ENCODE data around the gene CANT1. TPM values are rescaled to one million over a fixed set of nuclear protein-coding genes. Genes with fewer than 3 reads are reported as not detected.

CANT1 gene
- total and polyA plus RNA-seq, 2 experiments from 2014 or later: 33.0 to 36.1 TPM

DNA sequence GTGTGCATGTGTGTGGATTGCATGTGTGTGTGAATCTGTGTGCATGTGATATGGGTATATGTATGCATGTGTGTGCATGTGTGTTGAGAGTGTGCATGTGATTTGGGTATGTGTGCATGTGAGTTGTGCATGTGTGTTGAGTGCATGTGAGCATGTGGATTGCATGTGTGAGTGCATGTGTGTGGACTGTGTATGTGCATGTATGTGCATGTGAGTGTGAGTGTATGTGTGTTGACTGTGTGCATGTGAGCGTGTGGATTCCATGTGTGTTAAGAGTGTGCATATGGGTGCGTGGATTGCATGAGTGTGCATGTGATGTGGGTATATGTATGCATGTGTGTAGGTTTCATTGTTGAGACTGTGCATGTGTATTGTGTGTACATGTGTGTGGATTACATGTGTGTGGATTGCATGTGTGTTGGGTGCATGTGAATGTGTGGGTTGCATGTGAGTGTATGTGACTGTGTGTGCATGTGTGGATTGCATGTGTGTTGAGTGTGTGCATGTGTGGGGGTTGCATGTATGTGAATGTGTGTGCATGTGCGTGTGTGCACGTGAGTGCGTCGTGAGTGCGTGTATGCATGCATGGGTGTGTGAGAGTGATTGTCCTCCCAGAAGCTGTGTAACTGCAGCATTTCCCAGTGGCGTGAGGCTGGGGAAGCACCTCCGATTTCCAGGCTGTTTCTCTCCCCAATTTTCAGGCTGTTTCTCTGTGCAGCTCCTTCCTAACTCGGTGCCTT is 33.8 kb upstream of the CANT1 start:
- no peaks in the 10 kb centered on the region for H4K20me1 ChIP-seq (ENCODE audit: insufficient read depth, poor library complexity, severe bottlenecking)
- DNase-seq (ENCODE audit: low spot score): no peak
- H3K27ac ChIP-seq: no peak overlapping the region
- no peaks in the 10 kb centered on the region for H3K79me2 ChIP-seq
- H3K4me3 ChIP-seq: no peak overlapping the region
- H3K4me2 ChIP-seq: no peak overlapping the region
- H3K36me3 ChIP-seq (replicated peaks; ENCODE audit: insufficient read depth, low read depth): no peaks in the 10 kb centered on the region
- H3K4me1 ChIP-seq (ENCODE audit: insufficient read depth): peaks cover 7% of the 10 kb centered on the region
- H3K9me2 ChIP-seq (replicated peaks; ENCODE audit: insufficient read depth): no peaks in the 10 kb centered on the region
- H2AFZ ChIP-seq: no peak overlapping the region
- H3K9me3 ChIP-seq (ENCODE audit: low read depth): no peaks in the 10 kb centered on the region
- TF ChIP-seq EZH2 (IDR thresholded peaks at IDR 0.05; ENCODE audit: borderline replicate concordance): no peak
- TF ChIP-seq, protein P1, sequence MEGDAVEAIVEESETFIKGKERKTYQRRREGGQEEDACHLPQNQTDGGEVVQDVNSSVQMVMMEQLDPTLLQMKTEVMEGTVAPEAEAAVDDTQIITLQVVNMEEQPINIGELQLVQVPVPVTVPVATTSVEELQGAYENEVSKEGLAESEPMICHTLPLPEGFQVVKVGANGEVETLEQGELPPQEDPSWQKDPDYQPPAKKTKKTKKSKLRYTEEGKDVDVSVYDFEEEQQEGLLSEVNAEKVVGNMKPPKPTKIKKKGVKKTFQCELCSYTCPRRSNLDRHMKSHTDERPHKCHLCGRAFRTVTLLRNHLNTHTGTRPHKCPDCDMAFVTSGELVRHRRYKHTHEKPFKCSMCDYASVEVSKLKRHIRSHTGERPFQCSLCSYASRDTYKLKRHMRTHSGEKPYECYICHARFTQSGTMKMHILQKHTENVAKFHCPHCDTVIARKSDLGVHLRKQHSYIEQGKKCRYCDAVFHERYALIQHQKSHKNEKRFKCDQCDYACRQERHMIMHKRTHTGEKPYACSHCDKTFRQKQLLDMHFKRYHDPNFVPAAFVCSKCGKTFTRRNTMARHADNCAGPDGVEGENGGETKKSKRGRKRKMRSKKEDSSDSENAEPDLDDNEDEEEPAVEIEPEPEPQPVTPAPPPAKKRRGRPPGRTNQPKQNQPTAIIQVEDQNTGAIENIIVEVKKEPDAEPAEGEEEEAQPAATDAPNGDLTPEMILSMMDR (IDR thresholded peaks at IDR 0.05; ENCODE audit: poor library complexity): no peak
- TF ChIP-seq EZH2phosphoT487 (IDR thresholded peaks at IDR 0.05; ENCODE audit: low read depth, severe bottlenecking, unreplicated experiment): no peak
- no peaks in the 10 kb centered on the region for H3K27me3 ChIP-seq
- 86% methylated on average over 10 of the region's 10 CpGs for WGBS (ENCODE audit: low lambda C conversion rate, missing lambda C conversion rate)

DNA sequence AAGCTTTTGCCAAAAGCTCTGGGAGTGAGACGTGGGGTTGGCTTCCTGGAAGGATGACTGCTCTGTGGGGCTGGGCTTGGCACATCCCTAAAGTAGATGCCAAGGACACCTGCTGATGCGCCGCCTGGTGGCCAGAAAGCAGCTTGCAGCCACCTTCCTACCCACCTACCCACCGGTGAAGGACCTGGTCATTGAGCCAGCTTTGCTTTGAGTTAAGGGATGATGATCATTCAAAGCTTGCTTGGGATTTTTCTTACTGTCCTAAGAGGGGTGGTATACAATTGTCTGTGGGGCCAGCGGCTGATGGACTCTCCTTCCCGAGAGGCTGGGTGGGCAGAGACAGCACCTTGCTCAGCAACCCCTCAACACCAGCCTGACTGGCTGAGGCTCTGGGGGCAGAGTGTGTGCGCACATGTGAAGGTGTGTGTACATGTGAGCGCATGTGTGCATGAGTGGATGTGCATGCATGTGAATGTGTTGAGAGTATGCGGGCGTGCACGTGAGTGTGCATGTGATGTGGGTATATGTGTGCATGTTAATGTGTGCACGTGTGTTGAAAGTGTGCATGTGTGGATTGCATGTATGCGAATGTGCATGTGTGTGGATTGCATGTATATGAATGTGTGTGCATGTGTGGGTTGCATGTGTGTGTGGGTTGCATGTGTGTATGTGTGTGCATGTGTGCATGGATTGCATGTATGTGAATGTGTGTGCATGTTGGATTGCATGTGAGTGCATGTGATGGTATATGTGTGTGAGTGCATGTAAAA is 33.0 kb upstream of the CANT1 start:
- Histone ChIP-seq H3K27me3 (no peaks in the 10 kb centered on the region), H3K79me2 (no peaks in the 10 kb centered on the region), H4K20me1 (ENCODE audit: insufficient read depth, poor library complexity, severe bottlenecking) (no peaks in the 10 kb centered on the region), H3K9me3 (ENCODE audit: low read depth) (no peaks in the 10 kb centered on the region), H3K4me1 (ENCODE audit: insufficient read depth) (peaks cover 7% of the 10 kb centered on the region), H3K4me2 (no peak overlapping the region), H3K27ac (no peak overlapping the region), H3K4me3 (no peak overlapping the region), H3K36me3 (replicated peaks; ENCODE audit: insufficient read depth, low read depth) (no peaks in the 10 kb centered on the region), H2AFZ (no peak overlapping the region), H3K9me2 (replicated peaks; ENCODE audit: insufficient read depth) (no peaks in the 10 kb centered on the region)
- no peak for DNase-seq (ENCODE audit: low spot score)
- TF ChIP-seq EZH2phosphoT487 (IDR thresholded peaks at IDR 0.05; ENCODE audit: low read depth, severe bottlenecking, unreplicated experiment): no peak
- TF ChIP-seq, protein P1 (IDR thresholded peaks at IDR 0.05; ENCODE audit: poor library complexity): peak; percentile 44
- TF ChIP-seq EZH2 (IDR thresholded peaks at IDR 0.05; ENCODE audit: borderline replicate concordance): no peak
- WGBS (ENCODE audit: low lambda C conversion rate, missing lambda C conversion rate): 71% methylated on average over 13 of the region's 13 CpGs

DNA sequence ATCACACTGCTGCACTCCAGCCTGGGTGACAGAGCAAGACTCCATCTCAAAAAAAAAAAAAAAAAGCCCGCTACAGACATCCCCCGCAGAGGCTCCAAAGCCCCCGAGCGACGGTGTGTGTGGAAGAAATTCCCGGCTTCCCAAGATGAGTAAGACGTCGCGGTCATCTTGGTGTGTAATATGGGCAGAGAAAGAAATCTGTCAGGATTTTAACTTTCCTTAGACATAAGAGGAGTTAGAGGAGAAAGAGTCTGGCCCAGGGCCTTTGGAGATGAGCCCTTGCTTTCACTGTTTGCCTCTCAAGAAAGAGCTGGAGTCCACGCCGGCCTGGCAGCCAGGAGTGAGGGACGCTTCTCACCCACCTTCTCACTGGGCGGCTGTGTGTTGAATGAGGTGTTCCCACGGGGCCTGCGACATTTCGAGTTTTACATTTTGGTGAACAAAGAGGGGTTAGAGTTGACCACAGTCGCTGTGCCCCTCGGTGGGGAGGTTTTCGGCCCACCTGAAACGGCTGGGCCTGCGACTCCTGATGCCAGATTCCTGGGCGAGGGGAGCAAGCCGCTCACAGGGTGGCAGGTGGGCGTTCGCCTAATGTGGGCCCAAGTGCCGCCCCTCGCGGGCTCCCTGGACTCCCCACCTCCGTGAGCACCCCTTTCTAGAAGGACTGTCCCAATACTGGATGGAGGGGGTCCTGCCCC is 32.3 kb upstream of the CANT1 start:
- Histone ChIP-seq H3K4me2 (no peak overlapping the region), H2AFZ (no peak overlapping the region), H3K79me2 (no peaks in the 10 kb centered on the region), H3K9me2 (replicated peaks; ENCODE audit: insufficient read depth) (no peaks in the 10 kb centered on the region), H3K27ac (no peak overlapping the region), H3K27me3 (no peaks in the 10 kb centered on the region), H3K36me3 (replicated peaks; ENCODE audit: insufficient read depth, low read depth) (no peaks in the 10 kb centered on the region), H4K20me1 (ENCODE audit: insufficient read depth, poor library complexity, severe bottlenecking) (no peaks in the 10 kb centered on the region), H3K4me1 (ENCODE audit: insufficient read depth) (peaks cover 7% of the 10 kb centered on the region), H3K9me3 (ENCODE audit: low read depth) (no peaks in the 10 kb centered on the region), H3K4me3 (no peak overlapping the region)
- WGBS (ENCODE audit: low lambda C conversion rate, missing lambda C conversion rate): 87% methylated on average over 27 of the region's 29 CpGs
- no peak for DNase-seq (ENCODE audit: low spot score)
- TF ChIP-seq, protein P1 (IDR thresholded peaks at IDR 0.05; ENCODE audit: poor library complexity): no peak
- no peak for TF ChIP-seq EZH2phosphoT487 (IDR thresholded peaks at IDR 0.05; ENCODE audit: low read depth, severe bottlenecking, unreplicated experiment)
- no peak for TF ChIP-seq EZH2 (IDR thresholded peaks at IDR 0.05; ENCODE audit: borderline replicate concordance)

Data from hepatocyte (in vitro differentiated cells).